DMS114 treated with DMSO at 0.1 percent for 48 hours (cell line): ENCODE results near the gene KCNJ16.

Experiments
- DNase-seq: peaks from one replicate; lab custom pipeline; 2025; ENCODE audit not compliant: unreplicated experiment; lab: John Stamatoyannopoulos, UW

Gene KCNJ16

GRCh38 chr17:70067134-70067533 lies 7.9 kb upstream of the KCNJ16 start:
- no peak for DNase-seq

GRCh38 chr17:70070305-70071027 lies 4.6 kb upstream of the KCNJ16 start:
- no peak for DNase-seq

GRCh38 chr17:70071127-70071526 lies 3.9 kb upstream of the KCNJ16 start:
- DNase-seq, result no peak

GRCh38 chr17:70071620-70072019 lies 3.4 kb upstream of the KCNJ16 start:
- no peak for DNase-seq

- no peak for DNase-seq
Measured at GRCh38 chr17:70072546-70073309, 2.3 kb upstream of the KCNJ16 start.

- DNase-seq, result no peak
Measured at GRCh38 chr17:70073310-70073709, 1.7 kb upstream of the KCNJ16 start.

GRCh38 chr17:70073799-70074198 lies 1.2 kb upstream of the KCNJ16 start:
- no peak for DNase-seq

GRCh38 chr17:70074236-70074830 lies 692 bp upstream of the KCNJ16 start:
- no peak for DNase-seq

GRCh38 chr17:70076189-70076588 lies 1.2 kb downstream of the KCNJ16 start:
- DNase-seq, result no peak

GRCh38 chr17:70076831-70077230 lies 1.8 kb downstream of the KCNJ16 start:
- DNase-seq, result no peak

- DNase-seq, result no peak
Measured at GRCh38 chr17:70078549-70078948, 3.5 kb downstream of the KCNJ16 start.

GRCh38 chr17:70078994-70079531 lies 4.0 kb downstream of the KCNJ16 start:
- DNase-seq, result no peak

- no peak for DNase-seq
Measured at GRCh38 chr17:70080541-70081347, 5.7 kb downstream of the KCNJ16 start.

GRCh38 chr17:70081885-70082284 lies 6.9 kb downstream of the KCNJ16 start:
- no peak for DNase-seq

GRCh38 chr17:70084476-70084875 lies 9.5 kb downstream of the KCNJ16 start:
- no peak for DNase-seq

- DNase-seq, result no peak
Measured at GRCh38 chr17:70086516-70086915, 11.5 kb downstream of the KCNJ16 start.

GRCh38 chr17:70089513-70090148 lies 14.6 kb downstream of the KCNJ16 start:
- no peak for DNase-seq

- DNase-seq, result no peak
Measured at GRCh38 chr17:70091005-70091568, 16.1 kb downstream of the KCNJ16 start.

GRCh38 chr17:70091696-70092095 lies 16.7 kb downstream of the KCNJ16 start:
- DNase-seq, result no peak

GRCh38 chr17:70093163-70093562 lies 18.1 kb downstream of the KCNJ16 start:
- no peak for DNase-seq
